ENCODE measurements around the gene E2F2. TPM values are rescaled to one million over a fixed set of nuclear protein-coding genes. Genes with fewer than 3 reads are reported as not detected.

Gene E2F2
- total RNA-seq, 1 experiment from 2014 or later, result 46.1 TPM

DNA sequence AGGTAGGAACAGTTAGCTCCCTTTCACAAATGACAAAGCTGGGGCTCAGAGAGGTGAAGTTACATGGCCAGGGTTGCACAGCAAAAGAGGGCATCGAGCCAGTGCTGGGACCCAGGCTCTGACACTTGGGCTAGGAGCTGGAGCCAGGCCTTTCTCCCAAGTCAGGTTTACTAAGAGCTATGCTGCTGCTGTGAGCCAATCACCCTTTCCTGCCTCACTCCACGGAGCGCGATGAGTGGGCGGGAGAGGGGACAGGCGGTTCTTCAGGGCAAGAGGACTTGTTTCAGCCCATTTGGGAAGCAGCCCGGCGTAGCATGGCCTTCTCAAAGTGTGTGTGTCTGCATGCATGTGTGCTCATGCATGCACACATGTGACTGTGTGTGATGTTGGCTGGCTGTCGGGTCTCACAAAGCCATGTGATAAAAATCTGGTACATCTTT, 17.7 kb upstream of the E2F2 start:
- H3K27ac ChIP-seq (ENCODE audit: low read depth, low read length, poor library complexity, severe bottlenecking), result no peak overlapping the region
- no peaks in the 10 kb centered on the region for H3K9me3 ChIP-seq (ENCODE audit: low read depth, low read length, poor library complexity, severe bottlenecking)
- TF ChIP-seq, protein P1, sequence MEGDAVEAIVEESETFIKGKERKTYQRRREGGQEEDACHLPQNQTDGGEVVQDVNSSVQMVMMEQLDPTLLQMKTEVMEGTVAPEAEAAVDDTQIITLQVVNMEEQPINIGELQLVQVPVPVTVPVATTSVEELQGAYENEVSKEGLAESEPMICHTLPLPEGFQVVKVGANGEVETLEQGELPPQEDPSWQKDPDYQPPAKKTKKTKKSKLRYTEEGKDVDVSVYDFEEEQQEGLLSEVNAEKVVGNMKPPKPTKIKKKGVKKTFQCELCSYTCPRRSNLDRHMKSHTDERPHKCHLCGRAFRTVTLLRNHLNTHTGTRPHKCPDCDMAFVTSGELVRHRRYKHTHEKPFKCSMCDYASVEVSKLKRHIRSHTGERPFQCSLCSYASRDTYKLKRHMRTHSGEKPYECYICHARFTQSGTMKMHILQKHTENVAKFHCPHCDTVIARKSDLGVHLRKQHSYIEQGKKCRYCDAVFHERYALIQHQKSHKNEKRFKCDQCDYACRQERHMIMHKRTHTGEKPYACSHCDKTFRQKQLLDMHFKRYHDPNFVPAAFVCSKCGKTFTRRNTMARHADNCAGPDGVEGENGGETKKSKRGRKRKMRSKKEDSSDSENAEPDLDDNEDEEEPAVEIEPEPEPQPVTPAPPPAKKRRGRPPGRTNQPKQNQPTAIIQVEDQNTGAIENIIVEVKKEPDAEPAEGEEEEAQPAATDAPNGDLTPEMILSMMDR (conservative IDR thresholded peaks at IDR 0.05; ENCODE audit: low read depth, low read length), result no peak
- no peak for TF ChIP-seq EZH2 (IDR thresholded peaks at IDR 0.05; ENCODE audit: borderline replicate concordance, low read depth, low read length, poor library complexity, severe bottlenecking)
- H3K27me3 ChIP-seq (replicated peaks; ENCODE audit: insufficient read depth, low read depth, low read length, poor library complexity), result no peaks in the 10 kb centered on the region
- no peak overlapping the region for H3K4me3 ChIP-seq (ENCODE audit: low read depth, low read length, poor library complexity, severe bottlenecking)
- BruUV-seq (replicated peaks), result no TSS peak
- intact Hi-C loops (cut with micrococcal nuclease; ENCODE audit: unreplicated experiment), result no loop called here
- H3K4me1 ChIP-seq (ENCODE audit: insufficient read depth, low read length, poor library complexity, severe bottlenecking), result peaks cover 37% of the 10 kb centered on the region
- DNase-seq (ENCODE audit: low spot score), result no peak
- no peaks in the 10 kb centered on the region for H3K36me3 ChIP-seq (ENCODE audit: insufficient read depth, low read length, poor library complexity, severe bottlenecking)
- POLR2A ChIA-PET (ENCODE audit: low non-redundant PET), result no interaction called here
- CTCF ChIA-PET, result interaction anchor here (1.1 to 1.6 kb wide), 2 partner anchors 88 to 143 kb away, joined by 3 to 9 read pairs; partner anchors contain the start of gene RPL11

DNA sequence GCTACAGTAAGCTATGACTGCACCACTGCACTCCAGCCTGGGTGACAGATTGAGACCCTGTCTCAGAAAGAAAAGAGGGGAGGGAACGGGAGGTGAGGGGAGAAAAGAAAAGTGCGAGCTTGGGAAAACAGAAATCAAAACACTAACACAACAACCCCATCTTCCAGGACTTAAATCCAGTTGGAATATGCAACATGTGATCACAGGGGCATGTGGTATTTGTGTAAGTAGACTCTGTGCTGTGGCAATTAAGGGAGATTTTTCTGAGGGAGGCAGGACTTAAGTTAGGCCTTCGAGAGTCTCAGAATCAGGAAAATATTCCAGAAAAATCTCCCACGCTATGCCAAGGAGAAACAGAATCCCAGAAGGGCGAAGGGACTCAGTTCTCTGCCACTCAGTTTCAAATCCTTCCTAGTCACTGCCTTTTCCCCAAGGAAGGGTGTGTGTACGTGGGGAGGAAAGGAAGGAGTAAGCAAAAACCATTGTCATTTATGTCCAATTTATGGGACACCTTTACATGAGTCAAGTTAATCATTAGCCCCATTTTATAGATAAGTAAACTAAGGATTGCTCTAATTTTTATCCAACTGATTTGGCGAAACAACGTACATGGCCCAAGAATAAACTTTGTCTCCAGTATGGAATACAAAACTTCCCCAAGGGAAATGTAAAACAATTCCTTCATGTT, 16.0 kb upstream of the E2F2 start:
- H3K27me3 ChIP-seq (replicated peaks; ENCODE audit: insufficient read depth, low read depth, low read length, poor library complexity), result no peaks in the 10 kb centered on the region
- CTCF ChIA-PET, result interaction anchor here (3.3 to 3.6 kb wide), 2 partner anchors 88 to 91 kb away, joined by 16 to 72 read pairs; no protein-coding TSS in a partner anchor
- intact Hi-C loops (cut with micrococcal nuclease; ENCODE audit: unreplicated experiment), result no loop called here
- no peak for TF ChIP-seq EZH2 (IDR thresholded peaks at IDR 0.05; ENCODE audit: borderline replicate concordance, low read depth, low read length, poor library complexity, severe bottlenecking)
- TF ChIP-seq, protein P1 (conservative IDR thresholded peaks at IDR 0.05; ENCODE audit: low read depth, low read length), result no peak
- H3K4me1 ChIP-seq (ENCODE audit: insufficient read depth, low read length, poor library complexity, severe bottlenecking), result peaks cover 33% of the 10 kb centered on the region
- H3K27ac ChIP-seq (ENCODE audit: low read depth, low read length, poor library complexity, severe bottlenecking), result no peak overlapping the region
- POLR2A ChIA-PET (ENCODE audit: low non-redundant PET), result no interaction called here
- no peaks in the 10 kb centered on the region for H3K9me3 ChIP-seq (ENCODE audit: low read depth, low read length, poor library complexity, severe bottlenecking)
- DNase-seq (ENCODE audit: low spot score), result no peak
- H3K36me3 ChIP-seq (ENCODE audit: insufficient read depth, low read length, poor library complexity, severe bottlenecking), result no peaks in the 10 kb centered on the region
- BruUV-seq (replicated peaks), result no TSS peak
- H3K4me3 ChIP-seq (ENCODE audit: low read depth, low read length, poor library complexity, severe bottlenecking), result no peak overlapping the region

DNA sequence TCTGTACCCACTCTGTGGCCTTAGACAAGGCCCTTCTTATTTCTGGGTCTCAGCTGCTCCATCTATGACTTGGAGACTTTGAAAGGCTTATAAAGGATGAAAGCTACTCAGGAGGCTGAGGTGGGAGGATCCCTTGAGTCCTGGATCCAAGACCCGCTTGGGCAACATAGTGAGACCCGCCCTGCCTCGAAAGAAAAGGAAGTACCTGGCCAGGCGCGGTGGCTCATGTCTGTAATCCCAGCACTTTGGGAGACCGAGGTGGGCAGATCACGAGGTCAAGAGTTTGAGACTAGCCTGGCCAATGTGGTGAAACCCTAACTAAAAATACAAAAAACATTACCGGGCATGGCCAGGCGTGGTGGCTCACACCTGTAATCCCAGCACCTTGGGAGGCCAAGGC, 14.8 kb upstream of the E2F2 start:
- no peak for DNase-seq (ENCODE audit: low spot score)
- BruUV-seq (replicated peaks), result no TSS peak
- no peak for TF ChIP-seq EZH2 (IDR thresholded peaks at IDR 0.05; ENCODE audit: borderline replicate concordance, low read depth, low read length, poor library complexity, severe bottlenecking)
- TF ChIP-seq, protein P1 (conservative IDR thresholded peaks at IDR 0.05; ENCODE audit: low read depth, low read length), result no peak
- Histone ChIP-seq H3K27me3 (replicated peaks; ENCODE audit: insufficient read depth, low read depth, low read length, poor library complexity) (no peaks in the 10 kb centered on the region), H3K4me1 (ENCODE audit: insufficient read depth, low read length, poor library complexity, severe bottlenecking) (peaks cover 21% of the 10 kb centered on the region), H3K36me3 (ENCODE audit: insufficient read depth, low read length, poor library complexity, severe bottlenecking) (no peaks in the 10 kb centered on the region), H3K4me3 (ENCODE audit: low read depth, low read length, poor library complexity, severe bottlenecking) (no peak overlapping the region), H3K27ac (ENCODE audit: low read depth, low read length, poor library complexity, severe bottlenecking) (no peak overlapping the region), H3K9me3 (ENCODE audit: low read depth, low read length, poor library complexity, severe bottlenecking) (no peaks in the 10 kb centered on the region)
- ChIA-PET POLR2A (ENCODE audit: low non-redundant PET) (no interaction called here), CTCF (interaction anchor here (0.9 to 3.6 kb wide), 3 partner anchors 89 to 176 kb away, joined by 3 to 72 read pairs (median 16); no protein-coding TSS in a partner anchor)
- intact Hi-C loops (cut with micrococcal nuclease; ENCODE audit: unreplicated experiment), result loop anchor here (2.0 kb wide), 1 partner anchor 205 kb away; no protein-coding TSS in a partner anchor

All from A673 (cell line).